ENCODE measurements around the gene WIPF3.

Gene WIPF3

GRCh38 chr7:29847916-29848315 lies 41.6 kb downstream of the WIPF3 start:
- DNase-seq (ENCODE audit: low read depth), result no peak

DNA sequence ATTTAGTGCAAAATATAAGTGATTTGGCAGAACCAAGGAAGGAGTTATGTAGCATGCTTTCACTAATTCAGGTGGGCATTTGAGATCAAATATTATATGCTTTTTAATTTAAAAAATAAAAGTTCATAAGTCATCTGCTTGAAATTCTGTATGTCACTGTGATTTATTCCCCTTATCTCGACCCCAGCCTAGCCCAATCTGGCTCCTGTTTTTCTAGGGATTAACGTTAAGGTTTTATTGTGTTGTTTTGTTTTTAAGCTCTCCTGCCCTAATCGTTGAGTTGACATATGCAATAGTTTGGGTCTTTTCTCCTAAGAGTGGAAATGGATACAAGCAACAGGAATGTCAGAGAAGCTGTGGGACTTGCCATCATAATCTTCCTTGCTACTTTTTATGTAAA lies 42.6 kb downstream of the WIPF3 start:
- DNase-seq (ENCODE audit: low read depth), result no peak

- DNase-seq (ENCODE audit: low read depth), result no peak
Observed at GRCh38 chr7:29851487-29851886, 45.2 kb downstream of the WIPF3 start.

- DNase-seq (ENCODE audit: low read depth), result no peak
Observed at GRCh38 chr7:29852457-29852856, 46.1 kb downstream of the WIPF3 start.

- no peak for DNase-seq (ENCODE audit: low read depth)
Observed at GRCh38 chr7:29853072-29853471, 46.8 kb downstream of the WIPF3 start.

GRCh38 chr7:29853789-29854188 lies 47.5 kb downstream of the WIPF3 start:
- no peak for DNase-seq (ENCODE audit: low read depth)

DNA sequence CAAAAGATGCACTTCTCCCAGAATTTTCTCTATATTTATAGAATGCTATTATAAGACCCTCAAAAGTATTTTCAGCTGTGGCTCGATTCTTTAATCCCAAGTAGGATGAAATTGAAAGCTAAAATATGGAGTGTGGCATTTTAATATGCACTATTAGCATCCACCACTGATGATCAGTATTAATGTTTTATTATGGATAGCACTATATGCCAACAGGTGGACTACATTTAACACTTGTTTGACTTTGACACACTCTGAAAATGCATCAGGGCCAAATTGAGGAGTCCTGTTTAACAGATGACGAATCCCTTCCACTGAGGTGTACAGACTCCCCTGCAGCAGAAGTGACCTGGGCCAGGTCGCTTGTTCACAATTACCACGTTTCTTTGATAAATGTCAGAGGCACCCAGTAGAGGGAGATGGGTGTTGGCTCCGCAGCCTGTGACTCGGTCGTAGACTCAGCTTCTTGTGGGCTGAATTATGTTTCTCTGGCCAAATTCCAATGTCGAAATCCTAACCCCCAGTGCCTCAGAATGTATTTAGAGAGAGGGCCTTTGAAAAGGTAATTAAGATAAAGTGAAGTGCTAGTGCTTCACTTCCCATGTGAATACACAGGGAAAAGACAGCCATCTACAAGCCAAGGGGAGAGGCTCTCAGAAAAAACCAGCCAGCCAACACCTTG lies 48.1 kb downstream of the WIPF3 start:
- no peak for DNase-seq (ENCODE audit: low read depth)

- DNase-seq (ENCODE audit: low read depth), result no peak
Observed at GRCh38 chr7:29857654-29858053, 51.3 kb downstream of the WIPF3 start.

DNA sequence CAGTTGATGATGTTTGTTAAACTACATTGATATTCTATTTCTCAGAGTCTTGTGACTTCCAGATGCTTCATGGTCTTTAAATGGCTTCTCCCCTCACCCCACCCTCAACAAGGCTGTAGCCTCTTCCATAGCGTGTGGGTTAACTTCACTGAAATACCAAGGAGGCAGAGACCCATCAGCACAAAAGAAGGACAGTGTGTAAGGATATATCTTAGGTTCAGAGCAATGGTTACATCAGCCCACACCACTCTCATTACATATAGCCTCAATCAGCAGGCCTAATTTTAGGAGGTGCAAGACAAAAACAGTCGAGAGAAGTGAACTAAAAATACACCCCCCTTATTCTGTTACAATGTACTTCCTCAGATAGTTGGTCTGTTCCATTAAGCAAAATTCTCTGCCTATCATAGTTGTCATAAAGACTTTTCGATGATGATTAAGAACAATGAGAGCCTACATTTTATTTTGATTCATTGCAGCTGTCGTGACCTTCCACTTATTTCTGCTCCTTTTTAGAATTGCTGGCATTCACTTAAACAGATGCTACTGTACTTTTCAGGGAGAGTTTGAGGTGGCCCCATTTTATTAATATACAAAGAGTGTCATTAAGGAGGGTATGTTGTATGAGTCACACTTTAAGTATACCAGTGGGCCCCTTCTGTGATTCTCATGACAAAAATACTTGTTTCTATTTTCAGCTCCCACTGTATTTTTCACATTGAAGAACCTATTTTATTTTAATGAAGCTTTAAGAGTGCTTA lies 52.1 kb downstream of the WIPF3 start:
- no peak for DNase-seq (ENCODE audit: low read depth)

- DNase-seq (ENCODE audit: low read depth), result no peak
Observed at GRCh38 chr7:29859104-29859503, 52.8 kb downstream of the WIPF3 start.

DNA sequence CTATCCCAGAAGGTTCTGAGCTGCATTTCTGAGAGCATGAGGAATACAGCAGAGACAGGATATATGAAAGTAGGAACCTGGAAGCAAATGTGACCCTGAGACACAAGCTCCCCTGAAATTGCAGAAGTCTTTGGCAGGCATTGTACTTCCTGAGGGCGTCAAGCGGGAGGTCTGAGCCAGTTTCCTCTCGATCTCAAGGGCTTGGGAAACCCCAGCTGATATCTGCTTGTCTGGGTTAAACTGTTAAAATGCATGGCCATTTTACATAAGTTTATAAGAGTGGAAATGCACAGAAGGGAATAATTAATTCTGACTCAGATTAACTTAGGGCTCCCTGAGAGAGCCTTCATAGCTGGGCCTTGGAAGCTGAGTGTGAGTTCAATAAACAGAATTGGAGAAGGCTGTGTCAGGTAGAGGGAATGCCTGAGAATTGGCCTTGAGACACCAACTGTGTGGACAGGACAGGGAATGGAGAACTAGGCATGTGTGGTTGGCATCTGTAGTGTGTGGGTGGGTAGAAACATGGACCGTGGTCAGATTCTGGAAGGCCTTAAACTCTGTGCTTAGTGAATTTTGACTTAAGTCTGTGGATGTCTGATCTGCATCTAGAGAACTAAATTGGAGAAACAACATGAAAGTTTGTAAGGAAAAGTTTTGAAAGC lies 53.3 kb downstream of the WIPF3 start:
- DNase-seq (ENCODE audit: low read depth), result no peak

DNA sequence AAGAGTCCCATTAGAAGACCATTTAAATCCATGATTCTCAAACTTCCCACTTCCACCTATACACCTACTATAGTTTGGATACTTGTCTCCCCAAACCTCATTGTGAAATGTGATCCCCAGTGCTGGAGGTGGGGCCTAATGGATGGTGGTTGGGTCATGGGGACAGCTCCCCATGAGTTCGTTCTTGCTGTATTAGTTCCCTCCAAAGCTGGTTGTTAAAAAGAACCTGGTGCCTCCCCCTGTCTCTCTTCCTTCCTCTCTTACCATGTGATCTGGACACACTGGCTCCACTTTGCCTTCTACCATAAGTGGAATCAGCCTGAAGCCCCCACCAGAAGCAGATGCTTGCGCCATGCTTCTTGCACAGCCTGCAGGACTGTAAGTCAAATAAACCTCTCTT lies 53.9 kb downstream of the WIPF3 start:
- DNase-seq (ENCODE audit: low read depth), result no peak

GRCh38 chr7:29861884-29862283 lies 55.6 kb downstream of the WIPF3 start:
- DNase-seq (ENCODE audit: low read depth), result no peak

DNA sequence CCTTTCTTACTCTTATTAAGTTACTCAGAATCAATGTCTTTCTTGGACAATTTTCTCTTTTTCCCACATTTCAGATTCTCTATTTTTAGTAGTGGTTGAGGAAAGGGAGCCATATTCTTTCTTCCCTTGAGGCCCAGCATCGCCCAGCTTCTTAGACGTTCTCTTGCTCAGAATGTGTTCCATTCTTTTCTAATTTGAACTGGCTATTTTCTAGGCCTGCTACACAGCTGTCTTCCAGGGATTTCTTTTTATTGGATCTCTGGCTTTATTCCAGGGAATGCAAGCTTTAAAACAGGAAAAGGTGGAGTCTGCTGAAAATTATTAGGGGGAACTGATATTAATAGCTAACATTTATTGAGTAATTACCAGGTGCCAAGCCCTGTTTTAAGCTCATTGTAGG lies 58.3 kb downstream of the WIPF3 start:
- DNase-seq (ENCODE audit: low read depth), result no peak

DNA sequence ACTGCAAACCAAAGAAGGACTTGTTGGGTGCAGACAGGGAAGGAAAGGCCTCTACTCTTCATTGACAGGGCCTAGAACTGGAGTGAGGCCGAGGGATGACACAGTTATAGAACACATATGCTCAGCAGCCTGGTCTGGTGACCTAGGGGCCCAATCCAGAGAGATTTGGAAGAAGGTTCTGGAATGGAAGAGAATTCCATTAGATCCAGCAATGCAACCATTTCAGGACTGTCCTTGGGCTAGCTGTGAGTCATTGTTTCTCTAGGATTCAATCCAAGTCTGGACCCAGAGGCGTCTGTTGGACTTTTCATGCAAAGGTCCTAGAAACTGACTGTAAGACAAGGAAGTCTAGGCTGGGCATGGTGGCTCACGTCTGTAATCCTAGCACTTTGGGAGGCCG lies 59.2 kb downstream of the WIPF3 start:
- peak; percentile 24 for DNase-seq (ENCODE audit: low read depth)

GRCh38 chr7:29866490-29866930 lies 60.2 kb downstream of the WIPF3 start:
- no peak for DNase-seq (ENCODE audit: low read depth)

DNA sequence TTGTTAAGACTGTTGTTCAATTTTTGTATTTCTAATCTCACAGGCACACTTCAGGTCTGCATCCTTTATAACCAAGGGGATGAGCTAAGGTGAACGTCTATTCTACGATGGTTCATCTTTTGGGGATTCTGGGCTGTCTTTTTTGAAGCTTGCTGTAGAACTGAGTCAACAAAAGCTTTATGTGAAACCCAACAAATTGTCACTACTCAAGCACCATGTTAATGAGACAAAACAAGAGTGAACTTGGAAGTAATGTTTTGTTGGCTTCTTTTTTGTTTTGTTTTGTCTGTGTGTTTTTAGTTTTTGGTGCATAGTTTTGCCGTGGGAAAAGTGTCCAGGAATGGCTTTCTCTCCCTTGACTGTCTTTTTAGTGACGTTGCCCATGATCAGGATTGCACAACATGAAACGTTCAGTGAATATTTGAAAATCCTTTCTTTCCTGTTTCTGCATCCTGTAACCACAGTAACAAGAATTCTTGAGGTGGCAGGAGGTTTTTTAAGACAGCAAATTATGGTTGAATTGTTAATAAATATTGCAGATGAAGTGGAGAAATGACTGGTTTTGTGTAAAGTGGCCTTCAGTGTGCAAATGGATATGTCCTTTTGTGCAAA lies 65.6 kb downstream of the WIPF3 start:
- DNase-seq (ENCODE audit: low read depth), result peak; percentile 42

- no peak for DNase-seq (ENCODE audit: low read depth)
Observed at GRCh38 chr7:29873644-29874294, 67.5 kb downstream of the WIPF3 start.

- no peak for DNase-seq (ENCODE audit: low read depth)
Observed at GRCh38 chr7:29875741-29876140, 69.4 kb downstream of the WIPF3 start.

DNA sequence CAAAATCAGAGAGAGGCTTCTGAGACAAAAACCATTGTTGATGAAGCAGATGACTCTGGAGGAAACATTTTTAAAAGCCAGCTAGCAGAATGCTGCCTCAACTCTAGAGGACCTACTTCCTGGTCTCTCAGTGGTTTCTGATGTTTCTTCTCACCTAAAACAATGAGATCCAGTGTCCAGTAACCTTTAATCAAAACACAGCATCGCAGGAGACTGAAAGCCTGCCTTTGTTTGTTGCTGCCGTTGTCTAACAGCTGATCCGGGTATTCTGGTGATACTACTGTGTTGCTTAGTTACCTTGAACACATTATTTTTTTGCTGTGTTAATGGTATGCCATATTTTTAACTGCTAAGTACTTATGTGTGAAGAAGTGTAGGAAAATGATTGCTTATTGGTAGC lies 70.9 kb downstream of the WIPF3 start:
- no peak for DNase-seq (ENCODE audit: low read depth)

DNA sequence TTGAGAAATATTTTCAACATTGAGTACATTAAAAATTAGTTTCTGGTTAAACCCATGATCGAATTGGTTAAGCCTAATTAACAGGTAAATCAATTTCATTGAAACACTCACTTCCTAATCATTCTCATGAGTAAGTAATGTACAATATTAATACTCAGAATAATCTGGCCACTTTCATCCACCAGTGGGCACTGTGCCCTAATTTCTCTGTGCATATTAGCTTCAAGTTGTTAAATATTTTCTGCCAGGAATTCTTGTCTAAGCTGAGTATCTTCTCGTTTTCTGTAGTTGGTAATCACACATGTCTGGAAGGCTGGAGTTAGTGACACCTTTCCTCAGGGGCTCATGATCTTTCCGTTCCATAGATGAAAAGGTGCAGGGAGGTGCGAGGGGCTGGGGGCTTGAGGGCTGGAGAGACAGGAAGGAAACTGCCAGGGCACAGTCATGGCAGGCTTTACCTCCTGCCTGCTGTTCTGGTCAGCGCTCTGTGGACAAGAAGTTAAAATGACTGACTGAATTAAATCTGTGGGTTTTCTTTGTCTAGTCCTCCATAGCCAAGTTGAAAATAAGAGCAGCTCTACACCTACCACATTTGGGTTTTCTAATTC lies 71.9 kb downstream of the WIPF3 start:
- no peak for DNase-seq (ENCODE audit: low read depth)

GRCh38 chr7:29879609-29880008 lies 73.3 kb downstream of the WIPF3 start:
- no peak for DNase-seq (ENCODE audit: low read depth)
